Mononuclear cell (primary cell): ENCODE data around the gene KCNQ5. TPM values are rescaled to one million over a fixed set of nuclear protein-coding genes. Genes with fewer than 3 reads are reported as not detected.

Experiments used
- H3K27me3 ChIP-seq: 2 replicates; pipeline ENCODE4 v1.6.0; 2011; ENCODE audit warnings: low read length, control low read depth; ENCODE audit not compliant: insufficient read depth
- H3K4me1 ChIP-seq: 2 replicates; pipeline ENCODE4 v1.5.1; 2011; ENCODE audit warnings: mild to moderate bottlenecking, low read length, control low read depth; ENCODE audit not compliant: insufficient read depth
- H3K4me3 ChIP-seq: 2 replicates; pipeline ENCODE4 v1.5.1; 2011; ENCODE audit warnings: mild to moderate bottlenecking, low read length, moderate library complexity
- H3K9me3 ChIP-seq: 2 replicates; pipeline ENCODE4 v1.5.1; 2011; ENCODE audit warnings: low read depth, mild to moderate bottlenecking, control low read depth, low read length
- total RNA-seq: library from RNA; depleted of rRNA; stranded (reverse); fragments of >200 nt; gene quantifications from one replicate; pipeline ENCODE4 v1.2.3, GENCODE V29; 2012

The KCNQ5 gene
- total RNA-seq, 1 donor, result 2.8 TPM

DNA sequence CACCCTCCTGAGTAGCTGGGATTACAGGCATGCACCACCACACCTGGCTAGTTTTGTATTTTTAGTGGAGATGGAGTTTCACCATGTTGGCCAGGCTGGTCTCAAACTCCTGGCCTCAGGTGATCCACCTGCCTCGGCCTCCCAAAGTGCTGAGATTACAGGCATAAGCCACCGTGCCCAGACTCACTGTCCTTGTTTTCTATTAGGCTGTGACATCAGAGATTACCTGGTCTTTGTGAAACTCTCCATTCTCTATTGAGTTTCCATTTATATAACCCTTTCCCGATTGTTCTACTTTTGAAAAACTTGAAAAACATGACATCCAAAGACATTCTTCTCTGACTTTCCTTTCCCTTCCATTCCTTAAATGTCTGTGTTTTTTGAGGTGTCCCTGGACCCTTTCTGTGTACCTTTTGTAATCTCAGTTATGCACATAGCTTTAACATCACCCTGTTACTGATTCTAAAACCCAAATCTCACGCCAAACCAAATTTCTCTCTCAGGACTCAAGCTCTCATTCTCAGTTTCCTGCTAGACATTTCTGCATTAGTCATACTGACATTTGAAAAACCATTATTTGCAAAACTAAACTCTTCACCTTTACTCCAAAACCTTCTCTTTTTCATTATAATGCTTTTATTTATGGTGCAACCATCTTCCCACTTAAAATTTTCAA is 466.4 kb downstream of the KCNQ5 start:
- Histone ChIP-seq H3K4me3 (no peak overlapping the region), H3K9me3 (no peaks in the 10 kb centered on the region), H3K4me1 (no peaks in the 10 kb centered on the region), H3K27me3 (no peaks in the 10 kb centered on the region)

DNA sequence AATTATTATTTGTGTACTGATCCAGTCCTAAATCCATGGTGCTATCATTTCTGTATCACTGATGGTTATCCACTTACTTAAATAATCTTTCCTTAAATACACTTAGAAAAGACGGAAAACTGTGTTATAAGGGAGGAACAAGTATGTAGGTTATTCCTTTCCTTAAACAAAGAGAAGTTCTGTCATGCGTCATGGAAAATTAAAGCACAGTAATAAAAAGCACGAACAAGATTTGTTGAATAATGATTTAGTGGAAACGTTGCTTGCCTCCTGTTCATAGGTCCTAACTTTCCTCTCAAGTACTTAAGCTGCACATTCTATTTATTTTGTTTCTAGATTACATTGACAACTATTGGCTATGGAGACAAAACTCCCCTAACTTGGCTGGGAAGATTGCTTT is 483.1 kb downstream of the KCNQ5 start:
- no peaks in the 10 kb centered on the region for H3K4me1 ChIP-seq
- H3K4me3 ChIP-seq, result no peak overlapping the region
- H3K27me3 ChIP-seq, result no peaks in the 10 kb centered on the region
- no peaks in the 10 kb centered on the region for H3K9me3 ChIP-seq

DNA sequence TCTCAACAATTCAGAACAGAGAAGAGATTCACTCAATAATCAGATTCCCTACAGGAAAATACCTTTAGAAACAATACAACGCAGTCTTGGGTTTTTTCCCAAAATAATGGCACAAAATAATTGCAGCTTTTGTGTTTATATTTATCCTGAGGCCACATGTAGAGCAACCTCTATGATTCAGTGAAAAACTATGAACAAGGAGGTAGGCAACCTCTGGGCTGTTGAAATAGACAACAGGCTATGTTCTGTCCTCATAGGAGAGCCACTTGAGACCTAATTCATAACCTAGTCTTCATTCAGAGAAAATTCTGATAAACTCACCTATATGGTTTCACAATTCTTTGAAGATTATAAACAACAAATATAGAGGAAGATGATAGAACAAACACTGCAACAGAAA is 485.2 kb downstream of the KCNQ5 start:
- no peaks in the 10 kb centered on the region for H3K4me1 ChIP-seq
- H3K4me3 ChIP-seq, result no peak overlapping the region
- no peaks in the 10 kb centered on the region for H3K9me3 ChIP-seq
- no peaks in the 10 kb centered on the region for H3K27me3 ChIP-seq

DNA sequence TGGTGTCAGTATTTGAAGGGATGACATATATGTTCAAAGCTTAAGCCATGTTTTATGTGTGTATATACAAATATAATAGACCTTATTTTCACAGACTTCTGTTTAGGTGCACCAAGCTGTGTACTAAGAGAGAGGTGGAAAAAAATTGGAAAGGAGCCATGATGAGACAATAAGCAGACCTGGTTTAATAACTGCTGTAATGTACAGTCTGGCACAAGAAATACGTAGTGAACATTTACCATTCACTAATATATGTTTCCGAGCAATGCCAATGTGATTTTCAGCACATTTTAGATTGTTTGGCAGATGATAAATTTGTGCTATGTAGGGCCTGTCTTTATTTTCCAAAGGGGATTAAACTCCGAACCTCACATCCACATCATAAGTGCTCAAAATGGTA is 487.1 kb downstream of the KCNQ5 start:
- Histone ChIP-seq H3K9me3 (no peaks in the 10 kb centered on the region), H3K4me1 (no peaks in the 10 kb centered on the region), H3K4me3 (no peak overlapping the region), H3K27me3 (no peaks in the 10 kb centered on the region)

DNA sequence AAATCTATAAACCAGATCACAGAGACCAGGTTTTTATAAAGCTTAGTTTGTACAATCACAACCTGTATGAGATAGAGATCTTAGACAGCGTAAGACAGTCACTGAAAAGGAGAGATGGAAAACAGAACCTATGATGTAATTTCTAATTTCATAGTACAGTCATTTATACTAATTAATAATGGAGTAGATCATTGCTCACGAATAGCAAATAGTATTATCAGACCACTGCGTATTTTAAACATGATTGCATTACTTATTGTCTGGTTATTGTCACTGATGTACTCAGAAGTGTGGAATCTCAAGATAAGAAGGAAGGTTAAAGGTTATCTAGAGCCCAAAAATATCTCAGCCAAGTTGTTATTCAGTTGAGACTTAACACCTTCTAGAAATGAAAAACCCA is 487.8 kb downstream of the KCNQ5 start:
- H3K4me3 ChIP-seq, result no peak overlapping the region
- H3K4me1 ChIP-seq, result no peaks in the 10 kb centered on the region
- H3K9me3 ChIP-seq, result no peaks in the 10 kb centered on the region
- no peaks in the 10 kb centered on the region for H3K27me3 ChIP-seq

DNA sequence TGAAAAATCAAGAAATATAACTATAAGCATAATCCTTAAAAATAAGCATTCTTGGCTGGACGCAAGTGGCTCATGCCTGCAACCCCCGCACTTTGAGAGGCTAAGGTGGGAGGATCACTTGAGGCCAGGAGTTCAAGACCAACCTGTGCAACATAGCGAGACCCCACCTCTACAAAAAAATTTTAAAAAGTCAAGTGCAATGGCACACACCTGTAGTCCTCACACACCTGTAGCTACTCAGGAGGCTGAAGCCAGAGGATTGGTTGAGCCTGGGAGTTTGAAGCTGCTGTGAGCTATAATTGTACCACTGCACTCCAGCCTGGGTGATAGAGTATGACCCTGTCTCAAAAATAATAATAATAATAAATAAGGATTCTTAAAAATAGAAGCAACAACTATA is 494.5 kb downstream of the KCNQ5 start:
- Histone ChIP-seq H3K9me3 (no peaks in the 10 kb centered on the region), H3K27me3 (no peaks in the 10 kb centered on the region), H3K4me3 (no peak overlapping the region), H3K4me1 (no peaks in the 10 kb centered on the region)

DNA sequence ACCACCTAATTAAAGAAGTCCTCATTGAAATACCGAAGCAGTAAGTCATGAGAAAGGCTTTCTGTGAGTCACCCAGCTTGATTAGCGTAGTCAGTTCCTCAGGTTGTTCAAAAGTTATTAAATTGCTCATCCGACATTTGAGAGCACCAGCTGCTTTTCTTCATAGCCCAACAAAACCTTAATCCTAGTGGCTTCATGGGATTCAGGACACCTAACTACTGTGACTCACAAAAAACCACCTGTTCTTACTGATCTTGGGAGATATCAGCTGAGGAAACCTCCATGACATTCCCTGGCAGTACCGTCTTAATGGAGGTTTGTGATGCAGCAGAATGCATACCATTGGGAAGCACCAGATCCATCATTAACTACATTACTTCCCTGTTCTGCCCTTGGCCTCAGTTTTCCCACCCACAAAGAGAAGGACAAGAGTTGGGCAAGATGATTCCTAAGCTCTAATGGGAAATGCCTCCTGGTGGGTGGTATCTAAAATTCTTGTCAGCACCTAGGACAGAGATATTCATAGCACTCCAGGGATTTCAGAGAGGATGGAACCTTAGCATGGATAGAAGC is 499.6 kb downstream of the KCNQ5 start:
- Histone ChIP-seq H3K4me3 (no peak overlapping the region), H3K9me3 (no peaks in the 10 kb centered on the region), H3K27me3 (no peaks in the 10 kb centered on the region), H3K4me1 (no peaks in the 10 kb centered on the region)

DNA sequence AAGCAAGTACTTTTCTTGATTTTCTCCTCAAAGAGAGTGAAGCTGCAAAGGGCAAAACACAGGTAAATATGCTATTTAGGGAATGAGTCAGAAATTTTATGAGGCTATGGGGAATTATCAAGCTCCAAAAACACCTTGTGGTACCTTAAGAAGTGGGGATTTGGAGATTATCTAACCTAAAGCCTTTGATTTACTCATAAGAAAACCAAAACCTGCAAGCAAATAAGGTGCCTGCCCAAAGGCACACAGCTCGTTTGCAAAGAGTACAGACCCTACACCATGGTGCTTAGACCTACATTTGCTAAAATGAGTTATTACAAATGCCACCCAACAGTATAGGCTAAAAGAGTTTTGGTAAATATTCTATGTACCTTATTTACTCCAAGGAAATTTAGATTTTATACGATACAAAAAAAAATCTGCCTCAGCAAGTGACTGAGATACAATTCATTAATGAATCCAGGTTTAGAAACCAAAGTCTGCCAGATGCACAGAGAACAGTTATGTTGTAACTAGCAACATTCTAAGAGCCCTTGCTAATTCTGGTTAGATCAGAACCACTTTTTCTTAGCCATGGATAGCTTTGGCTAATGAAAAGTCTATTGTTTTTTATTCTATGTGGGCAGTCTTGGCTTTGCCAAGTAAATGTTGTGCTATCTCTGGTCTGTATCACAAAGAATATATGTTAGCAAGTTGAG is 501.9 kb downstream of the KCNQ5 start:
- Histone ChIP-seq H3K27me3 (no peaks in the 10 kb centered on the region), H3K9me3 (no peaks in the 10 kb centered on the region), H3K4me3 (no peak overlapping the region), H3K4me1 (no peaks in the 10 kb centered on the region)

DNA sequence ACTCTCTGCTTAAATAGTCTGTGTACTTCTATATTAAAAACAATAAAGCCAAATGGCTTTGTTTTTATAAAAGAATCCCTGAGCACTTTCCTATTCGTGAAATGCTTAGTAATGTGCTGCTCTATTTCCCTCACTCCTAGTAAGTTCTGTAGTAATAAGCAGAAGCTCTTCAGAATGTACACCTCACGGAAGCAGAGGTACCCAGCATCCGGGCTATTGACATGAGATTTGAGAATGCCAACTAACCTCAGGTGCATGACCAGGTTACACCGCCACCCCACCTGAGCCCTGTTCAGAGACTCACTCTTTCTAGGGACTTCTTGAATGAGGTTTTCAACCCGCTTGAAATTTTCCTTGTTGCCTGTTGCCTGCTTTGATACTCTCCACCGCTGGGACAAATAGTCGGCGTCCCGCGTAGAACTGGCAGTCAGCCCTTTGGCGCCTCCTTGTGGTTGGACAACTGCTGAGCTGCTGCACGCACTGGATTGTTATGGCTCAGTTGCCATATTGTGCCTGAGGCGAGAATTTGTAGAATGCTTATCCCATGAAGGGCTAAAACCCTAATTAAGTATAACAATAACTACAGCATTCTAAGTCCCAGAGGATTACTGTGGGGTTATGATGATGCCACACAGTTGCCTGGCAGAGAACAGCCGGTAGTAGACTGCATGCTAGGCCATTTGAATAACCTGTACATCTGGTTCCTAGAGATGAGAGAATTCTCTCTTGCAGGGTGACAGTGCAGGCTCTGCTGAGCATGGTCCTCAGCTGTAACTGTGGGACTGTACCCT is 508.0 kb downstream of the KCNQ5 start:
- no peak overlapping the region for H3K4me3 ChIP-seq
- no peaks in the 10 kb centered on the region for H3K9me3 ChIP-seq
- H3K4me1 ChIP-seq, result no peaks in the 10 kb centered on the region
- no peaks in the 10 kb centered on the region for H3K27me3 ChIP-seq

DNA sequence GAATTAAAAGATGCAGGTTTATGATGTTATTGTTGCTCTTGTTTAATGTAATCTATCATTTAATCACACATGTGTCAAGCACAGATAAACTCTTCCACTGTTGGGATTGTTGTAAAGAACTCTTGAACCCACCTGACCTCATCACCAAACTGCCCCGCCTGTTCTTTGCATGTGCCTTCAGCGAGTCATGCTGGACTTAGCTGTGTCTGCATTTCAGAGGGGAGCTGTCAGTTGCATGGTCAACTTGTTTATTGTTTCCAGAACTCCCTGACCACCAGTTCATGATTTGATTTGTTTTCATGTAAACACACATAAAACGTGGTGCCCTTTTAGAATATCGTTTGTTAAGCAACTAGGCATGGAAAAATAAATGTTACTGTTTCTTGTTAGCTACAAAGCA is 509.8 kb downstream of the KCNQ5 start:
- no peak overlapping the region for H3K4me3 ChIP-seq
- H3K4me1 ChIP-seq, result no peaks in the 10 kb centered on the region
- H3K27me3 ChIP-seq, result no peaks in the 10 kb centered on the region
- H3K9me3 ChIP-seq, result no peaks in the 10 kb centered on the region

DNA sequence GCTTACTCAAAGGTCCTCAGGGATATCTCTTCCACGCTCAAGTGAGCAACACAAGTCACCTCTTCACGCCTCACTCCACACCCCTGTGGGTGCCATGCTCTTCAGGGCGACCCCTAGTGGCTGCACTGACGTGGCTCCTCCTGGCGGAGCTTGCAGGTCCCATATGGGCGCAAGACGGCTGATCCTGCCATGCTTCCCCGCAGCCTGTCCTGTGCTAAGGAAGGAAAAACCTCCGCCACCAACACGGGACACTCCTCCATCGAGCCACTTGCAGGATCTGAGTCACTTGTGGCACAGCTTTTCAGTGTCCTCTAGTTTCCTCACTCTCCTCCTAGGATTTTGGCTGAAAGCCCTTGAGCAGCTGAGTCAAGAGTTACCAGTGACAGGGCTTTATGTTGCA is 512.7 kb downstream of the KCNQ5 start:
- Histone ChIP-seq H3K27me3 (no peaks in the 10 kb centered on the region), H3K4me3 (no peak overlapping the region), H3K4me1 (no peaks in the 10 kb centered on the region), H3K9me3 (no peaks in the 10 kb centered on the region)

DNA sequence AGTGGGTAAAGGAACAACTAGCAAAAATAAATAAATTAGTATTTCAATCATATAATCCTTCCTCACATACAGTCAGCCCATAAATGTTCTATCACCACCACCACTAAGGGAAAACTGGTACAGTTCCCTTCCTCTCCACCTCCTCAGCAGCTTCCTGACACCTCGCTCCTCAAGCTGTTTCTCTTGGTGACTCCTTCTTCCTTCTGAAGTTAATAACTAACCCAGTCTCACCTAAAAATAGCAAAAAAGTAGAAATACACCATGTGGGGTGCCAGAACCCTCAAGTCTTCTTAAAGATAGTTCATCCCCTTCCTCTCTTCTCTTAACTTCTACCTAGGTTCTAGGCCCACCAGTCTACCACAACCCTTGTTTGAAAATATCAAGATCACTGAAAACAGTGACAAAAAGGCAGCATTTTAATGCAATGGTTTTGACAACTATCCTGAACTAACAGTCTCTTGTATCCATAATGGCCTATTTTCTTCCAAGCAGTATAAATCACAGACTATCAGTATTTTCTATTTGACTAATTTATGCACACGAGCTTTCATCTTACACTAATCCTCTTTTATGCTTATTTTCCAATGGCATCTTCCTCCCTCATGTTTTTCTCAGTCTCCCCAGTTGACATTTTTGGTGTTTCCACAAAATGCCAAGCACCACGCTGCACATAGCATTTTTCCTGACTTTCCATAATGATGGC is 518.0 kb downstream of the KCNQ5 start:
- no peaks in the 10 kb centered on the region for H3K27me3 ChIP-seq
- no peaks in the 10 kb centered on the region for H3K4me1 ChIP-seq
- no peak overlapping the region for H3K4me3 ChIP-seq
- H3K9me3 ChIP-seq, result no peaks in the 10 kb centered on the region

DNA sequence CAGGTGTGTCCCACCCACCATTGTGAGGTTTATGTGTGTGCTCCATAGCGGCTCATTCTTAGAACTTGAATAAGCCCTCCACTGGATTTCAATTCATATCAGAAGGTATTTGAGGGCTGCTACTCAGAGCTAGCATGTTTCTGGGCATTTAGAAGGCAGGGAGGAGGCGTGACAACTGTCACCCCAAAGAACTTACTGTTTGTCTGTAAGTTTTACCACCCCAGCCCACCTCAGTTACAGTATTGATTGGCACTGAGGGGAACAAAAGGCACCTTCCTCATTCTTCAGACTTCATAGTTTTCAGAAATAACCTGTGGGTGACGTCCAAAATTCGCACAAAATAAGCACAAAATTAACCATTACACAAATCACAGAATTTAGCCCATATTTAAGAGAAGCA is 521.7 kb downstream of the KCNQ5 start:
- H3K4me3 ChIP-seq, result no peak overlapping the region
- no peaks in the 10 kb centered on the region for H3K9me3 ChIP-seq
- no peaks in the 10 kb centered on the region for H3K4me1 ChIP-seq
- no peaks in the 10 kb centered on the region for H3K27me3 ChIP-seq

DNA sequence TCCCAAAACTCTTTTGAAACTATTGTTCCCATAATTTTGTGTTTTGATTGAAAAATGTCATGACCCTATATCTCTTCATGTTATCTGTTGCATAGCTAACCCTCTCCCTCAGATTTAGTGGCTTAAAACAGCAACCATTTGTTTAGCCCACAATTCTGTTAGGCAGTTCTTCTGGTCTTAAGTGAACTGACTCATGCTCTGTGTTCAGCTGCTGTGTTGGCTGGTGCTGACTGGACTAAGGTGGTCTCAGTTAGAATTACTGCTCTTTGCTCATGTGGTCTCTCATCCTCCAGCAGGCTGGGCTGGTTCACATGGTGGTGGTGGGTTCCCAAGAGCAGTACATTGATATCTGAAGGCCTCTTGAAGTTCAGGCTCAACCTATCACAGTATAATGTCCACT is 522.7 kb downstream of the KCNQ5 start:
- no peak overlapping the region for H3K4me3 ChIP-seq
- no peaks in the 10 kb centered on the region for H3K4me1 ChIP-seq
- no peaks in the 10 kb centered on the region for H3K9me3 ChIP-seq
- H3K27me3 ChIP-seq, result no peaks in the 10 kb centered on the region

DNA sequence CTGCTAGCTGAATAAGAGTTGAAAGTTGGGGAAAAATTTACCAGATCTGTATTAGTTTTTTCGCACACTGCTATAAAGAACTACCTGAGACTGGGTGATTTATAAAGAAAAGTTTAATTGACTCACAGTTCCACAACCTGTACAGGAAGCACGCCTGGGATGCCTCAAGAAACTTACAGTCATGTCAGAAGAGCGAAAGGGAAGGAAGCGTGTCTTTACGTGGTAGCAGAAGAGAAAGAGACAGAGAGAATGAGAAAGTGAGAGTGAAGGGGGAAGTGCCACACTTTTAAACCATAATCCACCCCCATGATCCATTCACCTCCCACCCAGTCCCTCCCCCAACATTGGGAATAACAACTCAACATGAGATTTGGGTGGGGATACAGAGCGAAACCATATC is 523.8 kb downstream of the KCNQ5 start:
- H3K27me3 ChIP-seq, result no peaks in the 10 kb centered on the region
- H3K4me1 ChIP-seq, result no peaks in the 10 kb centered on the region
- no peak overlapping the region for H3K4me3 ChIP-seq
- no peaks in the 10 kb centered on the region for H3K9me3 ChIP-seq
